HEK293 (cell line): Measurements from ENCODE around the gene FES.

Source experiments
- CTCF ChIA-PET: fragments of 350-600 bp; formaldehyde crosslinking; extraction: SDS; loops from one replicate; lab custom pipeline; 2021; ENCODE audit warnings: antibody characterized with exemption; lab: Yijun Ruan, JAX
- POLR2A ChIA-PET: fragments of 300-600 bp; formaldehyde crosslinking; extraction: SDS; loops from one replicate; lab custom pipeline; 2020; ENCODE audit warnings: antibody characterized with exemption, inconsistent platforms; lab: Yijun Ruan, JAX
- H3K27ac ChIP-seq: fragments of 200-500 bp; sonication (Bioruptor generic); 2 replicates; pipeline ENCODE4 v1.5.1; 2014; ENCODE audit warnings: low read depth, low read length, control low read depth, inconsistent platforms; ENCODE audit errors: extremely low read depth
- H3K36me3 ChIP-seq, 2 experiments: fragments of 200-500 bp in 1 of 2; sonication (Bioruptor generic) in 1 of 2; 1 replicate in 1 of 2; 2 replicates in 1 of 2; pipeline ENCODE4 v1.5.1; 2014 to 2017; ENCODE audit warnings: inconsistent platforms in 2 of 2, low read length in 2 of 2; ENCODE audit not compliant: control insufficient read depth in 2 of 2, insufficient read depth in 1 of 2
- H3K4me1 ChIP-seq: fragments of 200-500 bp; sonication (Bioruptor generic); 2 replicates; pipeline ENCODE4 v1.5.1; 2014; ENCODE audit warnings: mild to moderate bottlenecking, low read length, inconsistent platforms; ENCODE audit not compliant: control insufficient read depth, insufficient read depth
- H3K4me3 ChIP-seq: 2 replicates; pipeline ENCODE4 v1.5.1; 2011; ENCODE audit warnings: low read depth, mild to moderate bottlenecking, control low read depth, low read length, moderate library complexity
- H3K9me3 ChIP-seq: fragments of 200-500 bp; sonication (Bioruptor generic); 2 replicates; pipeline ENCODE4 v1.5.1; 2014; ENCODE audit warnings: low read depth, low read length, inconsistent platforms; ENCODE audit not compliant: control insufficient read depth, insufficient read depth
- BCL11A ChIP-seq: fragments of 450-650 bp; formaldehyde crosslinking; IDR thresholded peaks from 2 replicates; pipeline ENCODE4 v1.5.1; 2016; ENCODE audit warnings: low read depth, missing biosample characterization, missing genetic modification characterization
- KLF1 ChIP-seq: fragments of 450-650 bp; formaldehyde crosslinking; IDR thresholded peaks from 2 replicates; pipeline ENCODE4 v1.5.1; 2016; ENCODE audit warnings: missing biosample characterization, missing genetic modification characterization
- SP3 ChIP-seq: fragments of 450-650 bp; formaldehyde crosslinking; IDR thresholded peaks from 2 replicates; pipeline ENCODE4 v1.5.1; 2016; ENCODE audit warnings: missing biosample characterization, missing genetic modification characterization
- WT1 ChIP-seq: fragments of 450-650 bp; formaldehyde crosslinking; IDR thresholded peaks from 2 replicates; pipeline ENCODE4 v1.5.1; 2016; ENCODE audit warnings: missing biosample characterization, missing genetic modification characterization
- ZBTB1 ChIP-seq: fragments of 450-650 bp; formaldehyde crosslinking; IDR thresholded peaks from 2 replicates; pipeline ENCODE4 v1.5.1; 2016; ENCODE audit warnings: missing biosample characterization, missing genetic modification characterization
- ZIC2 ChIP-seq: fragments of 450-650 bp; formaldehyde crosslinking; IDR thresholded peaks from 2 replicates; pipeline ENCODE4 v1.5.1; 2016; ENCODE audit warnings: missing biosample characterization, missing genetic modification characterization
- ZNF138 ChIP-seq: fragments of 450-650 bp; formaldehyde crosslinking; IDR thresholded peaks from 2 replicates; pipeline ENCODE4 v1.5.1; 2016; ENCODE audit warnings: missing biosample characterization, missing genetic modification characterization, borderline replicate concordance
- ZNF155 ChIP-seq: fragments of 450-650 bp; formaldehyde crosslinking; IDR thresholded peaks from 2 replicates; pipeline ENCODE4 v1.5.1; 2016; ENCODE audit warnings: missing biosample characterization, missing genetic modification characterization
- ZNF157 ChIP-seq: fragments of 450-650 bp; formaldehyde crosslinking; IDR thresholded peaks from 2 replicates; pipeline ENCODE4 v1.5.1; 2016; ENCODE audit warnings: missing biosample characterization, missing genetic modification characterization
- ZNF169 ChIP-seq: fragments of 450-650 bp; formaldehyde crosslinking; IDR thresholded peaks from 2 replicates; pipeline ENCODE4 v1.5.1; 2016; ENCODE audit warnings: missing biosample characterization, missing genetic modification characterization
- ZNF184 ChIP-seq: fragments of 450-650 bp; IDR thresholded peaks from 2 replicates; pipeline ENCODE4 v1.5.1; 2018; ENCODE audit warnings: missing biosample characterization, mild to moderate bottlenecking, missing genetic modification characterization
- ZNF24 ChIP-seq: fragments of 450-650 bp; formaldehyde crosslinking; IDR thresholded peaks from 2 replicates; pipeline ENCODE4 v1.5.1; 2016; ENCODE audit warnings: missing biosample characterization, missing genetic modification characterization
- ZNF302 ChIP-seq: fragments of 450-650 bp; formaldehyde crosslinking; IDR thresholded peaks from 2 replicates; pipeline ENCODE4 v1.5.1; 2016; ENCODE audit warnings: missing biosample characterization, missing genetic modification characterization, low read depth
- ZNF404 ChIP-seq: fragments of 450-650 bp; formaldehyde crosslinking; IDR thresholded peaks from 2 replicates; pipeline ENCODE4 v1.5.1; 2017; ENCODE audit warnings: missing biosample characterization, missing genetic modification characterization
- ZNF530 ChIP-seq: fragments of 450-650 bp; formaldehyde crosslinking; IDR thresholded peaks from 2 replicates; pipeline ENCODE4 v1.5.1; 2016; ENCODE audit warnings: low read depth, missing biosample characterization, missing genetic modification characterization
- ZNF600 ChIP-seq: fragments of 450-650 bp; formaldehyde crosslinking; IDR thresholded peaks from 2 replicates; pipeline ENCODE4 v1.5.1; 2016; ENCODE audit warnings: missing biosample characterization, missing genetic modification characterization
- ZNF623 ChIP-seq: fragments of 450-650 bp; formaldehyde crosslinking; IDR thresholded peaks from 2 replicates; pipeline ENCODE4 v1.5.1; 2016; ENCODE audit warnings: missing biosample characterization, missing genetic modification characterization
- ZNF658 ChIP-seq: fragments of 450-650 bp; formaldehyde crosslinking; IDR thresholded peaks from 2 replicates; pipeline ENCODE4; 2016; ENCODE audit warnings: missing biosample characterization, missing genetic modification characterization
- ZNF747 ChIP-seq: fragments of 450-650 bp; formaldehyde crosslinking; IDR thresholded peaks from 2 replicates; pipeline ENCODE4 v1.5.1; 2016; ENCODE audit warnings: missing biosample characterization, missing genetic modification characterization
- ZNF791 ChIP-seq: fragments of 450-650 bp; formaldehyde crosslinking; IDR thresholded peaks from 2 replicates; pipeline ENCODE4 v1.5.1; 2016; ENCODE audit warnings: missing biosample characterization, missing genetic modification characterization
- TF ChIP-seq, protein P1 (sequence below): fragments of 450-650 bp; formaldehyde crosslinking; IDR thresholded peaks from 2 replicates; pipeline ENCODE4 v1.5.1; 2016; ENCODE audit warnings: missing biosample characterization, missing genetic modification characterization
- TF ChIP-seq, protein P2 (sequence below): fragments of 450-650 bp; formaldehyde crosslinking; IDR thresholded peaks from 2 replicates; pipeline ENCODE4 v1.5.1; 2016; ENCODE audit warnings: missing biosample characterization, missing genetic modification characterization, low read depth
- TF ChIP-seq, protein P3 (sequence below): fragments of 450-650 bp; formaldehyde crosslinking; IDR thresholded peaks from 2 replicates; pipeline ENCODE4 v1.5.1; 2016; ENCODE audit warnings: missing biosample characterization, missing genetic modification characterization
- TF ChIP-seq, protein P4 (sequence below): fragments of 450-650 bp; formaldehyde crosslinking; IDR thresholded peaks from 2 replicates; pipeline ENCODE4 v1.5.1; 2017; ENCODE audit warnings: missing biosample characterization, missing genetic modification characterization

FES gene

DNA sequence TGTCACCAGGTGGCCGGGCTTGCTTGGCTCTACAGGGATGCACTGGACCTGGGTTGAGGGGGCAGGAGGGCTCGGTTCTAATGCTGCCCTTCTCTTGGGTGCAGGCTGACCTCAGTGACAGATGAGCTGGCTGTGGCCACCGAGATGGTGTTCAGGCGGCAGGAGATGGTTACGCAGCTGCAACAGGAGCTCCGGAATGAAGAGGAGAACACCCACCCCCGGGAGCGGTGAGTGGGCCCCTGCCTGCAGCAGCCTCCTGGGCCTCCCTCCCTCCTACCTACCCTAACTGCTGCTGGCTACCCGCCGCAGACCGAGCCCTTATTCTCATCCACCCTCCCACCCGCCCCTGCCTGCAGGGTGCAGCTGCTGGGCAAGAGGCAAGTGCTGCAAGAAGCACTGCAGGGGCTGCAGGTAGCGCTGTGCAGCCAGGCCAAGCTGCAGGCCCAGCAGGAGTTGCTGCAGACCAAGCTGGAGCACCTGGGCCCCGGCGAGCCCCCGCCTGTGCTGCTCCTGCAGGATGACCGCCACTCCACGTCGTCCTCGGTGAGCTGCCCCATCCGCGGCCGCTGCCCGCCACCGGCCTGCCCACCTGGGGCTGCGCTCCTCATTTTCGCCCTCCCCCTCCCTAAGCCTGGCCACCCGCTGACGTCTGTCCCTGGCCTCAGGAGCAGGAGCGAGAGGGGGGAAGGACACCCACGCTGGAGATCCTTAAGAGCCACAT, 5.6 kb downstream of the FES start (continued):
- TF ChIP-seq ZNF157 (tag by site-specific recombination) (no peak), ZBTB1 (no peak), ZNF404 (tag by site-specific recombination) (no peak), WT1 (no peak), KLF1 (tag by site-specific recombination) (no peak), ZNF791 (tag by site-specific recombination) (no peak), ZNF302 (tag by site-specific recombination) (no peak), ZNF24 (tag by site-specific recombination) (no peak), ZNF747 (tag by site-specific recombination) (no peak), ZIC2 (tag by site-specific recombination) (peak; percentile 59), ZNF623 (tag by site-specific recombination) (no peak), SP3 (tag by site-specific recombination) (no peak), ZNF138 (tag by site-specific recombination) (no peak), BCL11A (tag by site-specific recombination) (no peak)
- TF ChIP-seq, protein P1, sequence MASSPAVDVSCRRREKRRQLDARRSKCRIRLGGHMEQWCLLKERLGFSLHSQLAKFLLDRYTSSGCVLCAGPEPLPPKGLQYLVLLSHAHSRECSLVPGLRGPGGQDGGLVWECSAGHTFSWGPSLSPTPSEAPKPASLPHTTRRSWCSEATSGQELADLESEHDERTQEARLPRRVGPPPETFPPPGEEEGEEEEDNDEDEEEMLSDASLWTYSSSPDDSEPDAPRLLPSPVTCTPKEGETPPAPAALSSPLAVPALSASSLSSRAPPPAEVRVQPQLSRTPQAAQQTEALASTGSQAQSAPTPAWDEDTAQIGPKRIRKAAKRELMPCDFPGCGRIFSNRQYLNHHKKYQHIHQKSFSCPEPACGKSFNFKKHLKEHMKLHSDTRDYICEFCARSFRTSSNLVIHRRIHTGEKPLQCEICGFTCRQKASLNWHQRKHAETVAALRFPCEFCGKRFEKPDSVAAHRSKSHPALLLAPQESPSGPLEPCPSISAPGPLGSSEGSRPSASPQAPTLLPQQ (tag by site-specific recombination) = no peak
- TF ChIP-seq, protein P2, sequence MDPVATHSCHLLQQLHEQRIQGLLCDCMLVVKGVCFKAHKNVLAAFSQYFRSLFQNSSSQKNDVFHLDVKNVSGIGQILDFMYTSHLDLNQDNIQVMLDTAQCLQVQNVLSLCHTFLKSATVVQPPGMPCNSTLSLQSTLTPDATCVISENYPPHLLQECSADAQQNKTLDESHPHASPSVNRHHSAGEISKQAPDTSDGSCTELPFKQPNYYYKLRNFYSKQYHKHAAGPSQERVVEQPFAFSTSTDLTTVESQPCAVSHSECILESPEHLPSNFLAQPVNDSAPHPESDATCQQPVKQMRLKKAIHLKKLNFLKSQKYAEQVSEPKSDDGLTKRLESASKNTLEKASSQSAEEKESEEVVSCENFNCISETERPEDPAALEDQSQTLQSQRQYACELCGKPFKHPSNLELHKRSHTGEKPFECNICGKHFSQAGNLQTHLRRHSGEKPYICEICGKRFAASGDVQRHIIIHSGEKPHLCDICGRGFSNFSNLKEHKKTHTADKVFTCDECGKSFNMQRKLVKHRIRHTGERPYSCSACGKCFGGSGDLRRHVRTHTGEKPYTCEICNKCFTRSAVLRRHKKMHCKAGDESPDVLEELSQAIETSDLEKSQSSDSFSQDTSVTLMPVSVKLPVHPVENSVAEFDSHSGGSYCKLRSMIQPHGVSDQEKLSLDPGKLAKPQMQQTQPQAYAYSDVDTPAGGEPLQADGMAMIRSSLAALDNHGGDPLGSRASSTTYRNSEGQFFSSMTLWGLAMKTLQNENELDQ (tag by site-specific recombination) = no peak

DNA sequence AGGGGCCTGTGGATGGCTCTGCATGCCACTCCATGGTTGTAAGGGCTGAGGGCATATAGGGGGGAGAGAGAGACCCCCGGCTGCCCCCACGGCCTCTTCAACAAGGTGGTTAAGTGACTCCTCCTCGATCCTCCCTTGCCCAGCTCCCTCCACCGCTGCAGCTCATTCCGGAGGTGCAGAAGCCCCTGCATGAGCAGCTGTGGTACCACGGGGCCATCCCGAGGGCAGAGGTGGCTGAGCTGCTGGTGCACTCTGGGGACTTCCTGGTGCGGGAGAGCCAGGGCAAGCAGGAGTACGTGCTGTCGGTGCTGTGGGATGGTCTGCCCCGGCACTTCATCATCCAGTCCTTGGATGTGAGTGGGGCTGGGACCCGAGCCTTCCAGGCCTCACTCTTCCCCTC, 6.5 kb downstream of the FES start:
- no peak overlapping the region for H3K4me3 ChIP-seq
- no peak overlapping the region for H3K27ac ChIP-seq
- H3K4me1 ChIP-seq = no peaks in the 10 kb centered on the region
- CTCF ChIA-PET = no interaction called here
- POLR2A ChIA-PET = interaction anchor here (0.5 to 1.0 kb wide), 2 partner anchors 105 to 174 kb away, joined by 3 to 8 read pairs; partner anchors contain the start of gene BLM
- no peak for TF ChIP-seq WT1
- no peak for TF ChIP-seq ZNF747 (tag by site-specific recombination)
- no peak for TF ChIP-seq ZNF600 (tag by site-specific recombination)
- TF ChIP-seq, protein P3, sequence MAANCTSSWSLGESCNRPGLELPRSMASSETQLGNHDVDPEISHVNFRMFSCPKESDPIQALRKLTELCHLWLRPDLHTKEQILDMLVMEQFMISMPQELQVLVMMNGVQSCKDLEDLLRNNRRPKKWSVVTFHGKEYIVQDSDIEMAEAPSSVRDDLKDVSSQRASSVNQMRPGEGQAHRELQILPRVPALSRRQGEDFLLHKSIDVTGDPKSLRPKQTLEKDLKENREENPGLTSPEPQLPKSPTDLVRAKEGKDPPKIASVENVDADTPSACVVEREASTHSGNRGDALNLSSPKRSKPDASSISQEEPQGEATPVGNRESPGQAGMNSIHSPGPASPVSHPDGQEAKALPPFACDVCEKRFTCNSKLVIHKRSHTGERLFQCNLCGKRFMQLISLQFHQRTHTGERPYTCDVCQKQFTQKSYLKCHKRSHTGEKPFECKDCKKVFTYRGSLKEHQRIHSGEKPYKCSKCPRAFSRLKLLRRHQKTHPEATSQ = no peak
- no peak for TF ChIP-seq ZNF169 (tag by site-specific recombination)
- no peak for TF ChIP-seq ZNF530
- TF ChIP-seq ZNF155 (tag by site-specific recombination) = no peak
- TF ChIP-seq ZNF184 (tag by site-specific recombination) = no peak
- no peak for TF ChIP-seq ZNF658 (tag by site-specific recombination)
- TF ChIP-seq, protein P4, sequence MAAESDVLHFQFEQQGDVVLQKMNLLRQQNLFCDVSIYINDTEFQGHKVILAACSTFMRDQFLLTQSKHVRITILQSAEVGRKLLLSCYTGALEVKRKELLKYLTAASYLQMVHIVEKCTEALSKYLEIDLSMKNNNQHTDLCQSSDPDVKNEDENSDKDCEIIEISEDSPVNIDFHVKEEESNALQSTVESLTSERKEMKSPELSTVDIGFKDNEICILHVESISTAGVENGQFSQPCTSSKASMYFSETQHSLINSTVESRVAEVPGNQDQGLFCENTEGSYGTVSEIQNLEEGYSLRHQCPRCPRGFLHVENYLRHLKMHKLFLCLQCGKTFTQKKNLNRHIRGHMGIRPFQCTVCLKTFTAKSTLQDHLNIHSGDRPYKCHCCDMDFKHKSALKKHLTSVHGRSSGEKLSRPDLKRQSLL (tag by site-specific recombination) = no peak
- no peaks in the 10 kb centered on the region for H3K9me3 ChIP-seq
- H3K36me3 ChIP-seq = no peaks in the 10 kb centered on the region
